Head of caudate nucleus (tissue), 42 donors: ENCODE results near the gene MEGF6.
A peak's percentile ranks its signal among the peaks of the same experiment; 100 is the strongest.

Experiments used
- DNase-seq, 42 donors: peaks; one replicate each; pipeline versions ENCODE4 v3.0.0 to v3.0.0-alpha.2; 2020 to 2021; ENCODE audit warnings: mixed read lengths in 7 of 42
- intact Hi-C: fragments of 100-400 bp; cut with DNase I; formaldehyde crosslinking; loops from one replicate; pipeline ENCODE4 v1.15.0; 2022

The MEGF6 gene

DNA sequence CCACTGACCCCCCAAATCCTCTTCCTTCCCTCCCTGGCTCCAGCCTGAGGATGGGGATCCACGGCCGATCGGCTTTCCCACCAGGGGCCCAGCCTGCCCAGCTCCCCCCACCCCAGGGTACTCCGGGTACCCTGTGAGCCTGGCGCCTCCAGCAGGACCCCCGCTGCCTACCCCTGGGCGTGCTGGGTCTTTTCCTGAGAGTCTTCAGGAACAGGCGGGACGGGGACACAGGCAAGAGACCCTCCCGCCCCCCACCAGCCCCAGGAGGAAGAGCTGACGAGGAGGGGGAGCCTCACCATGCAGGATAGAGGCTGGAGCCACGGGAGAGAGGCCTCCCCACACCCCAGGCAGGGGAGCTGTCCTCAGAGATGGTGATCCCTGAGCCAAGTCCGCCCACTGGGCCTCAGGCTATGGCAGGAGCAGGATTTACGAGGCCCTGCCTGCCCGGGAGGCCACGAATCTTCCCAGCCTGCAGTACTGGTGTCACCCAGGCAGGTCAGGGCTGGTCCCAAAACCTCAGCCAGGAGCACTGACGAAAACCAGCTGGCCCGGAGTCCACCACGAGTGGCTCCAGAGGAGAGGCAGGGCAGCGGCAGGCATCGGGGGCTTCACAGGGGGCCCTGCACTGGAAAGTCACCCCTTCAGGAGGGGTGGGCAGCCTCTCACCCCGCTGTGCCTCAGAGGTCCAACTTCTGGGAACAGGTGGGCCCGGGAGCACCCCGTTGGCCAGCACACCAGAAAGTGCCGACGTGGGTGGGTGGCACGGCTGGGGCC, 58.0 kb downstream of the MEGF6 start:
- intact Hi-C loops, result no loop called here
- DNase-seq, result no peak

DNA sequence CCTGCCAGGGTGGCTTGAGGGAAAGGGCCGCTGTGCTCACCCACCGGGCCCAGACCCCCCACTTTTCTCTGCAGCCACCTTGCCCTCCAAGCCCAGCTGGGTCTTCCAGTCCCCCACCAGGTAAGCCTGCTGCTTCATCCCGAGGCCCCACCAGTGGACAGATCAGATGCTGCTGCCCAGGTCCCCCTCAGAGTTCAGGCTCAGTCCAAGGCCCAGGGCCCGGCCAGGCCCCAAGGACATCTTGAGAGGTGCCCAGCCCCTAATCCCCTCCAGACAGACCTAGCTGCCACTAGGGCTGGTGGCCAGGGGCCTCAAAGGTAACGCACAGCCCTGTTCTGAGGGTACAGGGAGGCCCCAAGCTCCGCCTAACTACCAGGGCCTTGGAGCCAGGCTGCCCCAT, 58.6 kb downstream of the MEGF6 start:
- intact Hi-C loops, result no loop called here
- DNase-seq, result no peak

DNA sequence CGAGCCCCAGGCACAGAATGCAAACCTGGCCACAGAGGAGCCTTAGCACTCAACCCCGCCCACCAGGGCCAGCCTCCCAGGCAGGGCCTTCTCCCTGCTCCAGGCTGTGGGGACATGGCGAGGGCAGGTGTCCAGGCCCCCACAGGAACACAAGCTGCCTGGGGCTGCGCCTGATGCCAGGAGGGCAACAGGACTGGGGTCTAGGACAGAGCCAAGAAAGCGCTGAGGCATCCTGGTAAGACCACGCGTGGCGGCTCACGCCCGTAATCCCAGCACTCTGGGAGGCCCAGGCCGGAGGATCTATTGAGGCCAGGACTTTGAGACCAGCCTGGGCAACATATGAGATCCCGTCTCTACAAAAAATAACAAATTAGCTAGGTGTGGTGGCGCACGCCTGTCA, 59.1 kb downstream of the MEGF6 start:
- no peak for DNase-seq
- intact Hi-C loops, result no loop called here

DNA sequence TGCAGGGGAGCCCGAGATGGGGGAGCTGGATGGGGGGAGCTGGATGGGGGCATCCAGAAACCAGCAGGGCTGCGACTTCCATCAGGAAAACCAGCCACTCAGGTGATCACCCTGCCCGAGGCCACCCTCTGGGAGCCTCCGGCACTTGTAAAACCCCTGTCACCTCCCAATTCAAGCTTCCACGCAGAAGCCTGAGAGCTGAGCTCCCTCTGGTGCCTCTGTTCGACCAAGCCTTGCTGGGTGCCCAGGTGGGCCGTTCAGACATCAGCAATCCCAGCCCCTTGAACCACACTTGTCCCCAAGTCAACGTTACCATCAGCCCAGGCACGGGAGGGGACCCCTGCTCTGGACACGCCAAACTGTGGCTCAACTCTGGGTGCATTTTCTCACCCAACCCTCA, 59.6 kb downstream of the MEGF6 start:
- intact Hi-C loops, result no loop called here
- no peak for DNase-seq

DNA sequence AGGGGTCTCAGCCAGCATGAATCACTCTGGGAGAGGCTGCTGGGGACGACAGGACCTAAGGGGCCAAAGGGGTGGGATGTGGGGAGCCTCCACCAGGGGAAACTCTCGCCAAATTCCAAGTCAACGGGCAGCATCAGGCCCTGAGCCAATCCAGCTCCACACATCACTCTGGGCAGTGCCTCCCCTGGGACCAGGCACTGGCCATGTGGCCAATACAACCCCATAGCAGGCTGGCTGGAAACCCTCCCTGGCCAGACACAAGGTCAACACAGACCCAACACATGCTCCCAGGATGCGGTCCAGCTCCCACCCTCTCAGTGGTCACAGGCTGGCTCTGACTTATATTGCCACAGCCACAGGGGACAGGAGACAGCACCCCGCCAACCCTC, 60.0 kb downstream of the MEGF6 start:
- intact Hi-C loops, result no loop called here
- no peak for DNase-seq

DNA sequence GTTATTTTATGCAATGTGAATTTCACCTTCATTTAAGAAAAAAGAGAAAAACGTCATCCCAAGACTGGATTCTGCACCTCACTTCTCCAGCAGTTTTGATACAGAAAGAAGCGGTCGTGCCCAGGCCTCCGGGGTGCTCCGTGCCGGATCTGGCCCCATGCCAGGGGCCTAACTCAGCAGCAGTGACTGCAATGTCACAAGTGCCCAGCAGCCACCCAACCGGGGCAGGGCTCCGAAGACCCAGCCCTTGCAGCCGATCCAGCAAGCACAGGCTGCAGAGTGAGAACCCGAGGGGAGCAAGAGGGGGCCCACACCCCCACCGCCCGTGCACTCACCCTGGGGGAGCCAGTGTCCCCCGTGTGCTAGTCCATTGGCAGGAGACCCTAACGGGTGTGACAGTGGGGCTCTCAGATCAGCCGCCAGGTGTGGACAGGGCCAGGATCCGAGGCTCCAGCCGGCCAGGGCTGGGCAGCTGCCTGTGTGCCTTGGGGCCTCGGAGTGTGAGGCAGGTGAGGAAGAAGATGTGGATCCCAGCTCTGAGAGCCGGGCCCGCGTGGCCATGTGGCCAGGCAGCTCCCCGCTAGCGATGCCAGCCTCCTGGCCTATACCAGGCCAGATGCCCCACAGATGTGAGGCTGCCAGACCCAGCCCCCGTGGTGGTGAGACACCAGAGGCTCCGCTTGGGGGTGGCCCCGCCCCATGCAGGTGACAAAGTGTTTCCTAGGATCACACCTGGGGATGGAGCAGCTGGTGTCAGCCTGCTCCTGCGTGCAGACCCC, 60.6 kb downstream of the MEGF6 start:
- intact Hi-C loops, result no loop called here
- no peak for DNase-seq

DNA sequence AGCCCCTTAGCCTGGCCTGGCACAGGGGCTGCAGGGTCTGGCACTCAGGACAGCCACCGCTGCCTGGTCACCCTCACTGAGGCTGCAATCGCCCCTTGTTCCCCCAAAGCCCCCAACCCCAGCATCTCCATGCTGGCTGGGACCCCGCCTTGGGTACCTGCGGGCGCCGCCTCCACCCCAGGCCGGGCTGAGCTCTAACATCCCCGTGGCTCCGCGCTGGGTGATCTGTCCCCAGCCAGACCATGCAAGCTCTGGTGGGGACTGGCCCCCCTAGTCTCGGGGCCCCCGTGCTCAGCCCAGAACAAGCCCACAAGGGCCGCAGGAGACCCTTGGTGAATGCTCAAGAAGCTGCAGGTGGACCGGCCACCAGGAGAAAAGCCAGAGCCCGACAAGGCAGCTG, 62.4 kb downstream of the MEGF6 start:
- DNase-seq, result no peak
- intact Hi-C loops, result no loop called here

DNA sequence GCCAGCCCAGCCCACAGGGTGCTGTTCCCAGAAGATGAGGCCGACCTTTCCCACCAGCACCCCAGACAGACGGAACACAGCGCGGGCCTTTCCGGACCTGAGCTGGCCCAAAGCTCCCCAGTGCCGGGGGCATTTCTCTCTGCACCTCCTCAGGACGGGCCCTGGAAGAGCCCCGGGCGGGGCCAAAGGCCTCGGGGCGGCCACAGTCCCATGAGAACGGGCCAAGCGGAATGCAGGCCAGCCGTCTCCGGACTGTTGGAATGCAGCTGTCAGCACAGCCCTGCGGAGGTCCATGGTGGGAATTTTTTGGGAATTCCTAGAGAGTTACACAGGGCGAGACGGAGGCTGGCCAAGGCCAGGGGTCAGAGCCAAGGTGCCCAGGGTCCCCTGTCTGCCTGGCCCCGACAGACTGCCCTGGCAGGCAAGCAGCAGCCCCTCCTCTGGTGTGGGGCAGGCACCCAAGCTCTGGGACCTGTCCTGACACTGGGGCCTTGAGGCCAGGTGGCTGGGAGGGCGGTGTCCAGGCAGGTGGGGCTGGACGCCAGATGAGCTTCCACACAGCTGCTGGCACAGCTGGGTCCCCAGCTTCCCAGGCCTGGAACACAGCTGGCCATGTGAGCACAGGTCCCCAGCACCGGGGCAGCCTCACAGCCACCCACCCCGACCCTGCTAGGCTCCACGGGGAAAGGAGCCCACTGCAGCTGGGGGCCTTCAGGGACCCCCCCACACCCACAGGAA, 63.0 kb downstream of the MEGF6 start:
- no peak for DNase-seq
- intact Hi-C loops, result no loop called here

DNA sequence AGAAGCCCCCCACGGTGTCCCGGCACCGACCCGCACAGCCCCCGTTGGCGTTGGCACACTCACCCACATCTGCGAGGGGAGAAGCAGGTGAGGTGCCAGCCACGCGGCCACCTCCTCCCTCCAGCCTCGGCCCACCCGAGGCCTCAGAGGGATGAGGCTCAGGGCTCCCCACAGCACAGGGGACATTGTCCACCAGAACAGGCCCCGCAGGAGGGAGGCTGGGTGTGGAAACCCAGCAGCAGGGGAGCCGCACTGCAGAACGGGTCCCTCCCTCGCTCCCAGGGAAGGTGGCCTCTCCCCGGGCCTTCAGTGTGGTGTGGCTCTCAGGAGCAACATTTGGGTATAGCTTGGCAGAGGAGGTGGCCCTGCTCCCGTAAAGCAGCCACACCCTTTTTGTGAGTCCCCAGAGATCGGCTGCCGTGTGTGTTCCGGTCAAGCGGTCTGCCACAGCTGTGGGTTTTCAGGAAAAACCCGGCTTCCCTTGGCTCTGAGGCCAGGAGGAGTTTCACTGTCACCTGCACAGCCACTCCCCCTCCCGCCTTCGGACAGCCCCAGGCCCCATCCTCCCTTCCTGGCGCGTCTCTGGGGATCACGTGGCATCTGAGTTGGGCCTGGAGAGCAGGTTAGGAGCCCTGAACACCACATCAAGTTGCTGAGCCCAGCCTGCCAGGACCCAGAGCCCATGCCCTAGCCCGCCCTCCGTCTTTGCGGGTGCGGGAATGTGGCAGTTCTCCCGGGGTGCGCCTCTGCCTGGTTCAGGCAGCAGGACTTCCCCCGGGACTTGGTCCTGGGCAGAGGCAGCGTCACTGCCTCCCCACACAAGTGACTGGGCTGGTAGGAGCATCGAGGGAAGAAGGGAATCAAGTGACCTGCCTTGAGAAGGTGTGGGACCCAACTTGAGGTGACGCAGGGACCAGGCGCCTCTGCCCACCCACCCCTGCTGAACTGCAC, 64.0 kb downstream of the MEGF6 start:
- intact Hi-C loops, result no loop called here
- DNase-seq, result no peak

DNA sequence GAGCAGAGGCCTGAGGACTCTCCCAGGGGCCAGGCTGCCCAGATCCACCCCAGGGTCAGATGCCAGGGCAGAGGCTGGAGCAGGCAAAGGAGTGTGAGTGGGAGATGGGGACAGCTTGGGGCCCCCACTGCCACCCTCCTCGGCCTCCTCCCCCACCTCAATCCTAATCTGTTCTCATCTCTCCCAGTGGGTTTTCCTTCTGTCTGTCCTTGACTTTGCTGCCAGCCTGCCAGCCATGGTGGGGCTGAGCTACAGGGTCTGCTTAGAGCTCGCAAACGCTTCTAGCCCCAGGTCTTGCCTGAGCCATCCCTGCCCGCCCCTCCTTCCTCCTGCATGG, 65.3 kb downstream of the MEGF6 start:
- intact Hi-C loops, result no loop called here
- no peak for DNase-seq

DNA sequence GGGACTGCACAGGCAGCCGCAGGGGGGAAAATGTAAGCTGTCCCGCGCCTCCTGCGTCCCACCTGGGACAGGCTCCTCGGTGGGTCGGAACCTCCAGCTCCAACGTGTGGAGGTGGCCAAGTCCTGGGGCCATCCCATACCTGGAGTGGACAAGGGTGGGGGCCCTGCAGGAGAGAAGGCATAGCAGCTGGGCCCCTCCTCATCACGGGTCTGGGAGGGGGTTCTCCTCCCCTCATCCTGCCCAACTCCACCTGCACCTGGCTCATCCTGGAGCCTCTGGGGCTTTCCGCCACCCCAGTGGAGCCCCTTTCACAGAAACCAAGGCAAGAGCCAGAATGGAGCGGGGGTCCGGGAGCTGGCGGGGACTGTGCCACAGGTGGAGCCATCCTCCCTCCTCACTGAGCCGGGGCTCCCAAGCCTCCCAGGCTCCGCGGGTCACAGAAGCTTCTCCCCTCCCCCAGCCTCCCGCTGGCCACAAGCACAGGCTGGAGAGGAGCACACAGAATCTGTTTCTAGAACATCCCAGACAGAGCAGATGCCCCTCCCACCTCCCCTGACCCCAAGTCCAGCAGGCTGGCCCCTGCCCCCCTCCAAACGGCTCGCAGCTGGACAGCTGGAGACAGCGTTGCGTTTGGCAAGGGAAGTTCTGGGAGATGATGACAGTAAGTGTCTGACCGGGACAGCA, 65.8 kb downstream of the MEGF6 start:
- intact Hi-C loops, result no loop called here
- DNase-seq, result no peak

DNA sequence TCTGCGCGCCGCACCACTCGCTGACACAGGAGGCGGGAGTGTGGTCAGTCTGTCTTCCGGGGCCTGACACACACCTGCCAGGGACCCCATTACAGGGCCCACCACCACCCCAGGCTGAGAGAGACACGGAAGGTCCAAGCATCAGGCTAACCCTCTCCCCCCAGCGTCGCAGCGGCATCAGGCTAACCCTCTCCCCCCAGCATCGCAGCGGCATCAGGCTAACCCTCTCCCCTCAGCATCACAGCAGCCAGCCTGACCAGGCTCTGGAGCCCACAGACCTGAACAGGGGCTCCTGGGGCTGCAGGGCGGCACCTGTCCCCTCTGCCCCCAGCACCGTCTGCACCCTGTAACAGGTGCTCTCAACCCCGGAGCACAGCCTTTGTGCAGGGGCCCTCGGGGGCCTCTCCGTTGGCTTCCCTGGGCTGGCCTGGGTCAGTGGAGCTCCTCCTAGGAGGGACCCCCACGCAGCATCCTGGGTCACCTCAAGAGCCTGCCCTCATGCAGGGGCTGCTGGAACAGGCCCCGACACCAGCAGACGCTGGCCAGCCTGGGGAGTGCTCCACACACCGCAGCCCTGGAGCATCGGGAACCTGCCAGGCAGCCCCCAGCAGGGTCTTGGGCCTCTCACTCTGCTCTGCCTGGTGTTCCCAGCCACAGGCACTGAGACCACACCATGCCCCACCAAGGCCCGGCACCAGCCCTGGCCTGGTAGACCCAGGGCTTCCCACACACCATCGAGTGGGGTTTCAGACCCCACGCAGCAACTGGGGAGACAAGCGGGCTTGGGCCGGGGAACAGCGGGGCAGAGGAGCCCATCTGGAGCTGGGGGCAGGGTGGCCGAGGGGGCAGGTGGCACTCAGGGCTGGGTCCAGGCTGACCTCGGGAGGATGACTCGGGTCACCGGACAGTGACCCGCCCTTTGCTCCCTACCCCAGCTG, 67.0 kb downstream of the MEGF6 start:
- no peak for DNase-seq
- intact Hi-C loops, result no loop called here

DNA sequence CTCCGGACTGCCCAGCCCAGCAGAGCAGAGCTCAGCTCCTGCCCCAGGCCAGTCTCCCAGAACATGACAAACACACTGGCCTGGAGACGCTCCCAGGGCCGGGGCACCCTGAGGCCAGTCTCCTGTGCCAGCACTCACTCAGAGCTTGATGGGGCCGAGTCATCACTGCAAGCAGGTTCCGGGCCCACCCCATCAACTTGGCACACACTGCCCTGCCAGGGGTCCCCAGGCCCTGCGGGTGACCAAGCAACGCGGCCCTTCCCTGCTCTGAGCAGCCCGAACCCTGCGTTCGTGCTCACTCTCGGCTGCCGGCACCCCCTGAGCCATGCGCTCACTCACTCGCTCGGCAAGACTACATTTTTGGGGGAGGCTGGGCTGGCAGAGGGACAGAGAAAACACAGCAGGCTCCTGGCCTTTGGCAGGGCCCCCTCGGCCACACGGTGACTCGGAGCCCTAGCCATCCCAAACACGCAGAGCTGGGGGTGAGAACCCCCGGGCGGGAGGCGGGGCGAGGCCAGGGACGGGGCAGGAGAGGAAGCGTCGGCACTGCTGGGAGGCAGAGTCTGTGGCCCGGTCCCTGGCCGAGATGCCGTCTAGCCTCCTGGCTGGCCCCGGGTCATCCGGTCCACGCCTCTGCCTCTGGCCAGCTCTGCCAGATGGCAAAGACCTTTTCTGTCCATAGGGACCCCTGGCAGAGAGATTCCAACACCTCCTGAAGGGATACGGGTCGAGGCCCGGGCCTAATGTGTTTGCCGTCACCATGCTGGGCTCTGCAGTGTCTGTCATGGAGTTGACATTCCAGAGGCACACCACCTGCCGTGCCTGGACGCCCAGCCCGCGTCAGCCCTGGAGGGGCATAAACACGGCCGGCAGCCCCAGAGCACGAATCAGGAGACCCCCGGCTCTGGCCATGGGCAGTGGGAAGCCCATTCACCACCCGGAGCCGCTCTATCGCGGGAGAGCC, 68.0 kb downstream of the MEGF6 start:
- intact Hi-C loops, result no loop called here
- peak in 5 of 42 donors; percentile 20 to 46 (median 25) for DNase-seq

DNA sequence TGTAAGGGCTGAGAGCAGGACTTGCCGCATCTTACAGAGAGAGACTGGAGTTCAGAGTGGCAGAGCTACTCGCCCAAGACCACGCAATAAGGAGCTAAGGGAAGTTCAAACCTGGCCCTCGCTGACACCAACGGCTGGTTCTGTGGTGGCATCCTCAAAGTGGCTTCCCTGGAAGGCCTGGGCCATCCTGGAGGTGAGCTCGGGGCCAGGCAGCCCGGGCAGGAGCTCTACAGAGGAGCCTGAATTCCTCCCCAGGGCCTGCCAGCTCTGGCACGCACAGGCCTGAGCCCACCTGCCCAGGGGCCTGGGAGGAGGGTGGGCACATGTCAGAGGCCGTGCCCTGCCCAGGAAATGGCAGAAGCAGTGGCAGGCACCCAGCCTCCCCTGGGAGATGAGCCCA, 68.6 kb downstream of the MEGF6 start:
- DNase-seq, result no peak
- intact Hi-C loops, result no loop called here

DNA sequence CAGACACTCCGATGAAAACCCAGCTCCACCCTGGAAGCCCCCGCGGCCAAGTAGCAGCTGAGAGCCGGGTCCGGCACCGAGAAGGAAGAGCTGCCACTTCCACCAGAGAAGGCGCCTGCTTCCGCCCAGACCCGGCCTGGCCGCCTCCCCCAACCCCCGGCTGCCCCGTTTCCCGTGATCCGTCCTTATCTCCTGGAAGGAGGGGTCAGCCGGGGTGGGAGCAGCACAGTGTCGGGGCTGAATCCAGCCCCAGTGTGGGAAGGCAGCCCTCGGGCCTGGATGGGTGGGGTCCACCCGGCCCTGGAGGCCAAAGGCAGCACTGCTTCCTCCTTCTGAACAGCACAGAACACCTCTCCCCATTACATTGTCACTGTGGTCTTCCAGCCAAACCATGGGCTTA, 69.4 kb downstream of the MEGF6 start:
- intact Hi-C loops, result no loop called here
- DNase-seq, result no peak

DNA sequence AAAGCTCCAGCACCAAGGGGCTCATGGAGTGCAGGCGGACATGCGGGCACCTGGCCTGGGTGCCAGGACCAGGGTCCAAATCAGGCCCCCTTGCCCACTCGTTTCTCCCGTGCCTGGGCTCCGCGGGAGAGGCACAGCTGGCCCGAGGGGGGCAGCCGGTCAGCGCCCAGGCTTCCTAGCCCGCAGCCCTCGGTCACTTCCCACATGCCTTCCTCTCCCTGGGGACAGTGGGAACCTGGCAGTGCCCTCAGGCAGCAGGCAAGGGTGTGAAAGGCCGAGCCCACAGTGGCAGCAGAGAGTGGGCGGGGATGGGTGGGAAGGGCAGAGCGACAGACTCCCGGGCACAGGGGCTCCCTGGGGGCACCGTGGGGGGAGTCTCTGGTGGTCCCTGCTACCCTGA, 69.8 kb downstream of the MEGF6 start:
- intact Hi-C loops, result no loop called here
- DNase-seq, result no peak
